ENCODE results near the gene ARSB. TPM values are rescaled to one million over a fixed set of nuclear protein-coding genes. Genes with fewer than 3 reads are reported as not detected.

ARSB gene
- total and polyA plus RNA-seq, 2 experiments from 2014 or later = 16.0 to 25.5 TPM

GRCh38 chr5:78893940-78894677 lies 91.0 kb downstream of the ARSB start:
- Histone ChIP-seq H3K27ac (no peak overlapping the region), H3K36me3 (no peaks in the 10 kb centered on the region), H3K27me3 (no peaks in the 10 kb centered on the region), H3K4me3 (no peak overlapping the region), H3K4me1 (ENCODE audit: low read depth) (peaks cover 3% of the 10 kb centered on the region), H3K9me3 (ENCODE audit: low read depth) (no peaks in the 10 kb centered on the region)
- DNase-seq (ENCODE audit: low read depth in 1 of 2, low spot score in 1 of 2) = no peak
- TF ChIP-seq, protein P1, sequence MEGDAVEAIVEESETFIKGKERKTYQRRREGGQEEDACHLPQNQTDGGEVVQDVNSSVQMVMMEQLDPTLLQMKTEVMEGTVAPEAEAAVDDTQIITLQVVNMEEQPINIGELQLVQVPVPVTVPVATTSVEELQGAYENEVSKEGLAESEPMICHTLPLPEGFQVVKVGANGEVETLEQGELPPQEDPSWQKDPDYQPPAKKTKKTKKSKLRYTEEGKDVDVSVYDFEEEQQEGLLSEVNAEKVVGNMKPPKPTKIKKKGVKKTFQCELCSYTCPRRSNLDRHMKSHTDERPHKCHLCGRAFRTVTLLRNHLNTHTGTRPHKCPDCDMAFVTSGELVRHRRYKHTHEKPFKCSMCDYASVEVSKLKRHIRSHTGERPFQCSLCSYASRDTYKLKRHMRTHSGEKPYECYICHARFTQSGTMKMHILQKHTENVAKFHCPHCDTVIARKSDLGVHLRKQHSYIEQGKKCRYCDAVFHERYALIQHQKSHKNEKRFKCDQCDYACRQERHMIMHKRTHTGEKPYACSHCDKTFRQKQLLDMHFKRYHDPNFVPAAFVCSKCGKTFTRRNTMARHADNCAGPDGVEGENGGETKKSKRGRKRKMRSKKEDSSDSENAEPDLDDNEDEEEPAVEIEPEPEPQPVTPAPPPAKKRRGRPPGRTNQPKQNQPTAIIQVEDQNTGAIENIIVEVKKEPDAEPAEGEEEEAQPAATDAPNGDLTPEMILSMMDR (IDR thresholded peaks at IDR 0.05; ENCODE audit: low read depth, low read length) = no peak

DNA sequence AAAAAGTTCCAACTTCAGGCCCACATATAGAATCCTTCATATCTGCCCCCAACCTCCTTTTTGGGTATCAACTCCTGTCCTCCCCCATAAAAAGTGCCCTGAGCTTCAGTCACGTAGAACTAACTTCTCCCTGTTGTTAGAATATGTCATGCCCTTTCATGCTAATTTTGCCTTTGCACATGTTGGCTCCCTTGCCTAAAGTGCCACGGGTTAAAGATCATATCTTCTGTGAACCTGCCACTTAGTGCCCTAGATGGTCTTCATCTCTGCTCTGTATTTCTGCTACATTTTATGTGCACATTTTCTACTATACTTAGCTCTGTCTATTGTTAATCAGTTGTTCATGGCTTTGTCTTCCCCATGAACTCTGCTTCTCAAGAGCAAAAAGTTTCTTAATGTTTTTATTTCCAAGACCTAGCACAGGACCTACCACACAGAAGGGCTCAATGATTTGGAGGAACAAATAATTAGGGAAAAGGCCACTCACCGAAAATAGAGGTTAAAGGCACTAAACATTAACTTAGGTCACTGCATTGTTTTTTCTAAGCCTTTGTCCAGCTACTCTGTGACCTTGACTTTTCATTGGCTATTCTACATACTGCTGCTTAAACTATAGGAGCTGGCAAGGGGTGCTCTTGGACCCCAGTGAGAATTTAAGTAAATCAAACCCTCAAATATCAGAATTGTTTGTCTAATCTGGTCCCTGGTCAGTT lies 94.3 kb downstream of the ARSB start:
- Histone ChIP-seq H3K27me3 (no peaks in the 10 kb centered on the region), H3K9me3 (ENCODE audit: low read depth) (no peaks in the 10 kb centered on the region), H3K27ac (no peak overlapping the region), H3K4me3 (no peak overlapping the region), H3K36me3 (no peaks in the 10 kb centered on the region), H3K4me1 (ENCODE audit: low read depth) (peaks cover 3% of the 10 kb centered on the region)
- TF ChIP-seq, protein P1 (IDR thresholded peaks at IDR 0.05; ENCODE audit: low read depth, low read length) = no peak
- DNase-seq (ENCODE audit: low read depth in 1 of 2, low spot score in 1 of 2) = no peak

- Histone ChIP-seq H3K36me3 (no peaks in the 10 kb centered on the region), H3K9me3 (ENCODE audit: low read depth) (no peaks in the 10 kb centered on the region), H3K4me3 (no peak overlapping the region), H3K4me1 (ENCODE audit: low read depth) (peaks cover 3% of the 10 kb centered on the region), H3K27me3 (no peaks in the 10 kb centered on the region), H3K27ac (no peak overlapping the region)
- no peak for DNase-seq (ENCODE audit: low read depth in 1 of 2, low spot score in 1 of 2)
- TF ChIP-seq, protein P1 (IDR thresholded peaks at IDR 0.05; ENCODE audit: low read depth, low read length) = no peak
Observed at GRCh38 chr5:78889369-78890140, 95.6 kb downstream of the ARSB start.

GRCh38 chr5:78888580-78889368 lies 96.3 kb downstream of the ARSB start:
- DNase-seq (ENCODE audit: low read depth in 1 of 2, low spot score in 1 of 2) = no peak
- TF ChIP-seq, protein P1 (IDR thresholded peaks at IDR 0.05; ENCODE audit: low read depth, low read length) = no peak
- Histone ChIP-seq H3K4me1 (ENCODE audit: low read depth) (peaks cover 3% of the 10 kb centered on the region), H3K9me3 (ENCODE audit: low read depth) (no peaks in the 10 kb centered on the region), H3K4me3 (no peak overlapping the region), H3K36me3 (no peaks in the 10 kb centered on the region), H3K27ac (no peak overlapping the region), H3K27me3 (no peaks in the 10 kb centered on the region)
